GM18511 (cell line): ENCODE results near the gene KCNJ13.
"Not testable (repeated sequence)": the region's sequence is repeated elsewhere in the genome, so short reads cannot be mapped to it uniquely, and the experiment has no call there.

ENCODE experiments used
- ATAC-seq: cut with Tn5 transposase; IDR thresholded peaks from one replicate; pipeline ENCODE4 v1.9.1; 2021; ENCODE audit warnings: mild to moderate bottlenecking, moderate library complexity; ENCODE audit not compliant: unreplicated experiment

Gene KCNJ13

GRCh38 chr2:232770207-232770606 is 6.2 kb downstream of the KCNJ13 start:
- ATAC-seq = no peak

DNA sequence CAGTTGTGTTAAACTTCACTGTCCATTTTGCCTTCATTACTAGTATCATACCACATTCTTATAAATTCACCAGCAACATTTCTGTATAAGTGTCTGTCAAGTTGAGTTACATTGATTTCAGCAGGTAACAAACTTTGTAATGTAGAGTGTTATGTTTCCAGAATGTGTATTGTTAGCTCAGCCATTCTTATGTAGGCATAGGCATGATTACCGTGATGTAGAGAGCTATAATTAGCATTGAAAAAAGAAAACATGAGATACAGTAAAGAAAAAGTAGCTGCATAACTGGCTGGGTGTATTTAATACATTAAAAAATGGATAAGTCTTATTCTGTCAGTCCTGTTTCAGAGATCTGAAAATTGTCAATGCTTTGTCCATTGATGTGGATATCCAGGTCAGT is 8.5 kb downstream of the KCNJ13 start:
- no peak for ATAC-seq

- no peak for ATAC-seq
Measured at GRCh38 chr2:232761301-232761907, 15.0 kb downstream of the KCNJ13 start.

DNA sequence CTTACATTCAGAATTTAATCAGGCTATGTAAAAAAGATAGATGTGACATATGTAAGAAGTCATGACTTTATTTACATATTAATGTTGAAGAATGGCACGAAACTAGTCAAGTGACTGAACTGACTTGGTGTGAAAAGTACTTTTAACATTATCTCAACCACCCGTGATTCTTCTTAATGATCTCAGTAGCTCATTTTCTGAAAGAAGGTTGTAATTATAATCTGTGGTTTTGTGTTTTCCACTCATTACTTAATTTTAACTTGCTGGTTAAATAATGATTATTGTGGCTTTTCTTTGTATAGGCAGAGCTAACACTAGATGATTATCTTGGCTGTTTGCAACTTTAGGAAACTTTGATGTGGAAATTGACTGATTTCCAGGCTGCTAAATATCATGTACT is 18.5 kb downstream of the KCNJ13 start:
- no peak for ATAC-seq

GRCh38 chr2:232750135-232750671 is 26.2 kb downstream of the KCNJ13 start:
- ATAC-seq = no peak

DNA sequence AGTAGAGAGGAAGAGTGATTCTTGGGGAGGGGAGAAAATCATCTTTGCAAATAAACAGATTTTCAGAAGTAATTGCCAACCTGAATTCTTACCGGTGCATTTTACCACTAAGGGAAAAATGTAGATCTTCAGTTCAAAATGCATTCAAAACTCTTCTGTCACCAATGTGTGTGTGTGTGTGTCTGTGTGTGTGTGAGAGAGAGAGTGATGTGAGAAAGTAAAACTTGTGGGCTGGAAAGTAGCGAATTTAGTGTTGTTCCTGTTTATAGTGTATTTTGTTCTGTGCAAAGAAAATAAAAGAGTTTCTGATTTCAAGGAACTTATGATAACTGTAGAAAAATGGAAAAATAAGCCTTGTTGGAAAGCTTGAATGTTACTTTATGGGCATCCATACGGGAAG is 27.0 kb downstream of the KCNJ13 start:
- no peak for ATAC-seq

GRCh38 chr2:232748038-232748437 is 28.3 kb downstream of the KCNJ13 start:
- ATAC-seq = no peak

DNA sequence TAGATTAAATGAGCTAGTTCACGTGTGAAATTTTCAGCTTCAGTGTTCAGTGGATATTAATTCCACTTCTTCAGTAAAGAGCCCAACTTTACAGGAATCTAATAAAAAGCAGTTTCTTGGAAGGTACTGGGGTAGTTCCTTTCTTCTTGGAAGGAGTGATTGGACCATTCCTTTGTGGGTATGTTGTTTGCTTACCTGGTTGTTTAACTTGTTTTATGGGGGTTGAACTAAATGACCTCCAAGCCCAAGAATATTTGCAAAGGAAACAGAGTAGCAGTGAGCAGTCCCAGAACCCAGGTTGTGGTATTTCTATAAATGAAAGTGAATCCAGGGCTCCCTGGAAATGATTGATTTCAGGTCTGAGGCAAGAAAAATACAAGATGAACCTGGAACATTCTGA is 31.4 kb downstream of the KCNJ13 start:
- no peak for ATAC-seq

GRCh38 chr2:232741972-232742371 is 34.4 kb downstream of the KCNJ13 start:
- ATAC-seq = no peak

DNA sequence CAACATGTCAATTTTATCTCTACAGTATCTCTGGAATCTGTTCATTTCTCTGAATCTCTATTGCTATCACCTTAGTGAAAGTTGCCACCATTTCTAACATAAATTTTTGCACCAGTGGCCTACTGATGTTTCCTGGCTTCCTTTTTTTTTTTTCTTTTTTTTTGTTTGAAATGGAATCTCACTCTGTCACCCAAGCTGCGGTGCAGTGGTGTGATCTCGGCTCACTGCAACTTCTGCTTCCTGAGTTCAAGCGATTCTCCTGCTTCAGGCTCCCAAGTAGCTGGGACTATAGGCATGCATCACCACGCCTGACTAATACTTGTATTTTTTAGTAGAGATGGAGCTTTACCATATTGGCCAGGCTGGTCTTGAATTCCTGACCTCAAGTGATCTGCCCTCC is 35.1 kb downstream of the KCNJ13 start:
- ATAC-seq = no peak

- ATAC-seq = no peak
Measured at GRCh38 chr2:232731470-232731869, 44.9 kb downstream of the KCNJ13 start.

DNA sequence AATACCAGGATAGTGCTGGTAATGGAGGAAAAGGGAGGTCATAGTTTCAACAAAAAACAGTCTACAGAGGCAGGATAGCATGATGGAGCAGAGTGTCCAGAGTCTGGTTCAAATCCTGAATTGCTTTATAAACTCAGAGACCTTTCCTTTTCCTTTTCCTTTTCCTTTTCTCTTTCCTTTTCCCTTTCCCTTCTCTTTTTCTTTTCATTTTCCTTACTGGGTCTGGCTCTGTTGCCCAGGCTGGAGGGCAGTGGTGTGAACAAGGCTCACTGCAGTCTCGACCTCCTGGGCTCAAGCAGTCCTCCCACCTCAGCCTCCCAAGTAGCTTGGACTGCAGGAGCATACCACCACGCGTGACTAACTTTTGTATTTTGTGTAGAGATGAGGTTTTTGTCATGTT is 47.6 kb downstream of the KCNJ13 start:
- no peak for ATAC-seq

DNA sequence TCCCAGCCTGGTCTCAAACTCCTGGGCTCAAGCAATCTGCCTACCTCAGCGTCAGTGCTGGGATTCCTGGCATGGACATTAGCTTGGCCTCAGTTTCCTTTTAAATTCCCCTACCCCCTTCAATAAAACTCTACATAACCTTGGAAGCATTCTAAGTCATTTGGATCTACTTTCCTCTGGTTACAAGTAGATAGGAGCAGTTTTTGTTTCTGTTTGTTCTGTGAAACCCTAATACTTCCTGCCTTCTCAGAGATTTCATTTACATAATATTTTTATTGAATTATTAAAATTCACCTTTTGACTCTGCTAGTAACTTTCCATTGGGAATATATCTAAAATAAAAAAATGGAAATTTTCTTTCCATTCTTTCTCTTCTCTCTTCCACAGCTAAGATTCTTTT is 53.3 kb downstream of the KCNJ13 start:
- no peak for ATAC-seq

DNA sequence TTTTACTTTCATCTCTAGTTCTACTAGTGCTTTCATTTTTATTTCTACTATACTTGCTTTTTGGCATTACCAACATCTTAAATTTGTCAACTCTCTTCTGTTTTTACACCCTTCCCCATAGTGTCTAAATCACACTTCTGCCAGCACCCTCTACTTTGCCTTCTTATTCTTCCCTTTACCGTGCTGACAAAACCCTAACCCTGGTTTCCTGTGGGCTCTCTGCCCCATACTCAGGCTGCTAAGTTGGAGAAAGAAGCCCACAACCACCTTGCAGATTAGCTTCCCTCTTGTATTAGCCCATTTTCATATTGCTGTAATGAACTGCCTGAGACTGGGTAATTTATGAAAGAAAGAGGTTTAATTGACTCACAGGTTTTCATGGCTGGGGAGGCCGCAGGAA is 54.5 kb downstream of the KCNJ13 start:
- no peak for ATAC-seq

DNA sequence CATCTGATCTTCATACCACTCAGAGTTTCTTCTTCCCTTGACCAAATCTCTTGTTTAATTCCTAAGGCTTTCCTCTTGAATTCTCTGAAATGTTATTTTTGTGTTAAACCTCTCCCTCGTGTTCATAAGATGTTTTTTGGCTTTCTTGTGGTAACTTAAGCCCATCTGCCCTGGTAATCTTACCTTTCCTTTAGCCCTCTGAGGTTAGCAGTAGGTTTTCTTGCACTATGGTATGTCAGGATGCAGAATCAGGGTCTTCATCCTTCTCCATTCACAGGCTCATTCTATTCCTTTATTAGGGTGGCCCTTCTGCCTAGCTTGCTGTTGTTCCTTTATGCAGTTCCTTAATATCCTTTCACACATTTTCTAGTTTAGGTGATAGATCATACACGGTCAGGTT is 55.1 kb downstream of the KCNJ13 start:
- no peak for ATAC-seq

DNA sequence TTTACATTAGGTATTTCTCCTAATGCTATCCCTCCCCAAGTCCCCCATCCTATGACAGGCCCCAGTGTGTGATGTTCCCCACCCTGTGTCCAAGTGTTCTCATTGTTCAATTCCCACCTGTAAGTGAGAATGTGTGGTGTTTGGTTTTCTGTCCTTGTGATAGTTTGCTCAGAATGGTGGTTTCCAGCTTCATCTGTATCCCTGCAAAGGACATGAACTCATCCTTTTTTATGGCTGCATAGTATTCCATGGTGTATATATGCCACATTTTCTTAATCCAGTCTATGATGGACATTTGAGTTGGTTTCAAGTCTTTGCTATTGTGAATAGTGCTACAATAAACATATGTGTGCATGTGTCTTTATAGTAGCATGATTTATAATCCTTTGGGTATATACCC is 56.3 kb downstream of the KCNJ13 start:
- ATAC-seq = not testable (repeated sequence)
